ENCODE measurements around the gene NFU1. TPM values are rescaled to one million over a fixed set of nuclear protein-coding genes. Genes with fewer than 3 reads are reported as not detected.
A peak's percentile ranks its signal among the peaks of the same experiment; 100 is the strongest.

NFU1 gene
- total and polyA plus RNA-seq, 9 of the 15 experiments (the other 6 are each of a cell fraction or from before 2014, with no cell fraction given) = 33.3 to 61.8 (median 53.7) TPM

DNA sequence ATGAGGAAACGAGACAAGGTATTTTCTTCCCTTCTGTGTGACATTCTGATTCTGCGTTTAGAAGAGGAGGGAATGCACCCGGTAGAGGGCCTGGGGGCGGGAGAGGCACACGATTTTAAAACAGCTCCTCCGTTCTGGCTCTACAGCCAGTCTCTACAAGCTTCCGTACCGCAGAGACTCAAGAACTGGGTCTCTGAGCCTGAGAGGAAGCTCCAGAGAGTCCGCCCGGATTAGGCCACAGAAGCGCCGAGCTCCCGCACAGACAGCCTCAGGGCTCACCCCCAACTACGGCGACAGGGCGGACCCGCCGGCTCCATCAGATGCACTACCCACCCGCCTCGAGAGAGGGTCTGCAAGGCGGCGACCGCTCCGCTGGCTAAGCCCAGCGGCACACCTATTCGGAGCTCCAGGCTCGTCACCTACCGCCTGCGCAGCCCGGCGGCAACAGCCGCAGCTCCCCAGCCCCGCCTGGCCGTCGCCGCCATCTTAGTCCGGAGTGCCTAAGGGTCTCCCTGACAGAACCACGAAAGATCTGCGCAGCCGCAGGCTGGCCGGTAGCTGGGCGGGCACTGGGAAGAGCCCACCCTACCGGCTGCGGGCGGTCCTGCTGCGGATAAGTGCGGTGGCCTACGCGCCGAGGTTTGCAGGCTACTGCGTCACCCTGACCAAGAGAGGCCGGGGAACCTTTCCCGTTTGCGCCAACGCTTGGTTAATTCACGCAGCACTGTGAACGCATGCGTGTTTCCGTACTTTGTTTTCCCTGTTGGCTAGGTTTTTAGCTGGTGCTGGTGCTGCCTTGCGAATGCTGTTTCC, at the start of gene NFU1 (continued):
- peak; percentile 94 for TF ChIP-seq TAF1 (IDR thresholded peaks at IDR 0.05; ENCODE audit: control insufficient read depth, extremely low read depth, insufficient read depth, low read length, severe bottlenecking)
- TF ChIP-seq MAFG (tag; conservative IDR thresholded peaks at IDR 0.05) = no peak
- TF ChIP-seq CCAR2 (IDR thresholded peaks at IDR 0.05; ENCODE audit: low read depth, low read length) = no peak
- peak; percentile 86 for TF ChIP-seq MTA3 (IDR thresholded peaks at IDR 0.05; ENCODE audit: borderline replicate concordance)
- peak in 1 of 2 experiments; percentile 38; a peak in 1 of 4 replicates for TF ChIP-seq SRF (CRISPR knock-in tag; IDR thresholded peaks at IDR 0.05)
- TF ChIP-seq SMARCB1 (IDR thresholded peaks at IDR 0.05; ENCODE audit: insufficient read length, low read depth) = peak; percentile 7
- peak; percentile 88 for TF ChIP-seq CREB1 (IDR thresholded peaks at IDR 0.05)
- TF ChIP-seq CREB1 (CRISPR knock-in tag; IDR thresholded peaks at IDR 0.05) = peak; percentile 90
- TF ChIP-seq FOSL1 (tag; conservative IDR thresholded peaks at IDR 0.05) = no peak; the same call in 1 of the 2 replicates
- TF ChIP-seq, protein P1, sequence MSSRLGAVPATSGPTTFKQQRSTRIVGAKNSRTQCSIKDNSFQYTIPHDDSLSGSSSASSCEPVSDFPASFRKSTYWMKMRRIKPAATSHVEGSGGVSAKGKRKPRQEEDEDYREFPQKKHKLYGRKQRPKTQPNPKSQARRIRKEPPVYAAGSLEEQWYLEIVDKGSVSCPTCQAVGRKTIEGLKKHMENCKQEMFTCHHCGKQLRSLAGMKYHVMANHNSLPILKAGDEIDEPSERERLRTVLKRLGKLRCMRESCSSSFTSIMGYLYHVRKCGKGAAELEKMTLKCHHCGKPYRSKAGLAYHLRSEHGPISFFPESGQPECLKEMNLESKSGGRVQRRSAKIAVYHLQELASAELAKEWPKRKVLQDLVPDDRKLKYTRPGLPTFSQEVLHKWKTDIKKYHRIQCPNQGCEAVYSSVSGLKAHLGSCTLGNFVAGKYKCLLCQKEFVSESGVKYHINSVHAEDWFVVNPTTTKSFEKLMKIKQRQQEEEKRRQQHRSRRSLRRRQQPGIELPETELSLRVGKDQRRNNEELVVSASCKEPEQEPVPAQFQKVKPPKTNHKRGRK (tag; IDR thresholded peaks at IDR 0.05) = no peak
- TF ChIP-seq ZNF165 (CRISPR knock-in tag; IDR thresholded peaks at IDR 0.05; ENCODE audit: borderline replicate concordance) = no peak
- TF ChIP-seq MEIS2 (IDR thresholded peaks at IDR 0.05; ENCODE audit: partially characterized antibody) = peak; percentile 84
- peak; percentile 66; the same call in 1 of the 2 replicates for TF ChIP-seq MYC (IDR thresholded peaks at IDR 0.05; ENCODE audit: low read depth, low read length)
- TF ChIP-seq MYC (CRISPR knock-in tag; IDR thresholded peaks at IDR 0.05; ENCODE audit: borderline replicate concordance, low read depth) = no peak
- peak; percentile 100 for TF ChIP-seq HNRNPLL (IDR thresholded peaks at IDR 0.05; ENCODE audit: low read depth, low read length, poor library complexity, severe bottlenecking)
- TF ChIP-seq GTF2E2 (tag; IDR thresholded peaks at IDR 0.05) = peak; percentile 96
- TF ChIP-seq ZNF384 (IDR thresholded peaks at IDR 0.05; ENCODE audit: low read depth, low read length) = no peak; the same call in 1 of the 2 replicates
- TF ChIP-seq, protein P2, sequence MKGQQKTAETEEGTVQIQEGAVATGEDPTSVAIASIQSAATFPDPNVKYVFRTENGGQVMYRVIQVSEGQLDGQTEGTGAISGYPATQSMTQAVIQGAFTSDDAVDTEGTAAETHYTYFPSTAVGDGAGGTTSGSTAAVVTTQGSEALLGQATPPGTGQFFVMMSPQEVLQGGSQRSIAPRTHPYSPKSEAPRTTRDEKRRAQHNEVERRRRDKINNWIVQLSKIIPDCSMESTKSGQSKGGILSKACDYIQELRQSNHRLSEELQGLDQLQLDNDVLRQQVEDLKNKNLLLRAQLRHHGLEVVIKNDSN (CRISPR knock-in tag; IDR thresholded peaks at IDR 0.05) = no peak
- no peak; the same call in 1 of the 2 replicates for TF ChIP-seq ELF2 (CRISPR knock-in tag; IDR thresholded peaks at IDR 0.05)
- TF ChIP-seq ZNF354B (CRISPR knock-in tag; IDR thresholded peaks at IDR 0.05) = no peak
- peak; percentile 70 for TF ChIP-seq POLR2AphosphoS5 (IDR thresholded peaks at IDR 0.05; ENCODE audit: control insufficient read depth, insufficient read depth, low read depth, low read length)
- TF ChIP-seq NFE2 (IDR thresholded peaks at IDR 0.05; ENCODE audit: low read depth) = 0 out of 2 replicates have a peak, but pooled peaks have one; percentile 13
- TF ChIP-seq, protein P3, sequence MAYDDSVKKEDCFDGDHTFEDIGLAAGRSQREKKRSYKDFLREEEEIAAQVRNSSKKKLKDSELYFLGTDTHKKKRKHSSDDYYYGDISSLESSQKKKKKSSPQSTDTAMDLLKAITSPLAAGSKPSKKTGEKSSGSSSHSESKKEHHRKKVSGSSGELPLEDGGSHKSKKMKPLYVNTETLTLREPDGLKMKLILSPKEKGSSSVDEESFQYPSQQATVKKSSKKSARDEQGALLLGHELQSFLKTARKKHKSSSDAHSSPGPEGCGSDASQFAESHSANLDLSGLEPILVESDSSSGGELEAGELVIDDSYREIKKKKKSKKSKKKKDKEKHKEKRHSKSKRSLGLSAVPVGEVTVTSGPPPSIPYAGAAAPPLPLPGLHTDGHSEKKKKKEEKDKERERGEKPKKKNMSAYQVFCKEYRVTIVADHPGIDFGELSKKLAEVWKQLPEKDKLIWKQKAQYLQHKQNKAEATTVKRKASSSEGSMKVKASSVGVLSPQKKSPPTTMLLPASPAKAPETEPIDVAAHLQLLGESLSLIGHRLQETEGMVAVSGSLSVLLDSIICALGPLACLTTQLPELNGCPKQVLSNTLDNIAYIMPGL (CRISPR knock-in tag; IDR thresholded peaks at IDR 0.05) = no peak

All from K562 (cell line).